GM11168 (cell line): ENCODE measurements around the gene IGF1.
"Not testable (repeated sequence)": the region's sequence is repeated elsewhere in the genome, so short reads cannot be mapped to it uniquely, and the experiment has no call there.

Experiments
- in situ Hi-C: fragments of 300-500 bp; cut with MboI; formaldehyde crosslinking; loops from one replicate; pipeline ENCODE4 v1.12.0; 2022; ENCODE audit warnings: low sequenced_read_pairs; ENCODE audit not compliant: unreplicated experiment

Gene IGF1

GRCh38 chr12:102465762-102466560 lies 14.4 kb downstream of the IGF1 start:
- in situ Hi-C loops, result no loop called here

- in situ Hi-C loops, result no loop called here
Measured at GRCh38 chr12:102463659-102464249, 16.6 kb downstream of the IGF1 start.

DNA sequence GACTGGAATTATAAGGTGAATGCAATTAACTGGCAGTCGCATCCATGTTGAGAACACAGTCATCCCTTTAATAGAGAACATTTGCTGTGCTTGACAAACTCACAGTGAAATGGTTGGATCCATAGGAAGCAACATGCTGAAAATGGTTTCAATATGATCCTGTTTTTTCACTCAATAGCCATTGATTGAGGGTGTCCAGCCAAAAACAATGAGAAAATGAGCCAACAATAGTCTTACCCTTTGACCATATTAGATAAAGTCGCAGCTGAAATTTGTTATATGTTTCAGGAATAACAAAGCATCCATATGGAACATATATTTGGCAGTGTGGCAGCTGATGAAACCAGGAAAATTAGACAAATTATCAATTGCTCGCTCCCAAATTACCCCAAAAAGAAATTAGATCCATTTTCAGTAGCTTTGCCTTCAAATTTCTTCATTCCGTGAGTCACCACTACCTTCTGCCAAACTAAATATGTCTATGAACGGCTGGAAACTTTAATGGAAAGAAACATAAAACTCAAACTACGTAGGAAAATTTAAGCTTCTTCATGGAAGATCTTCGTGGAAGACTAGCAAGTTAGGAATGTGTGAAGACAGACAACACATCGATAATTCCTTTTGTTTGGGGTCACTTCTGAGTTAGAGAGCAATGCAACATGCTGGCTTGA lies 17.4 kb downstream of the IGF1 start:
- in situ Hi-C loops, result no loop called here

DNA sequence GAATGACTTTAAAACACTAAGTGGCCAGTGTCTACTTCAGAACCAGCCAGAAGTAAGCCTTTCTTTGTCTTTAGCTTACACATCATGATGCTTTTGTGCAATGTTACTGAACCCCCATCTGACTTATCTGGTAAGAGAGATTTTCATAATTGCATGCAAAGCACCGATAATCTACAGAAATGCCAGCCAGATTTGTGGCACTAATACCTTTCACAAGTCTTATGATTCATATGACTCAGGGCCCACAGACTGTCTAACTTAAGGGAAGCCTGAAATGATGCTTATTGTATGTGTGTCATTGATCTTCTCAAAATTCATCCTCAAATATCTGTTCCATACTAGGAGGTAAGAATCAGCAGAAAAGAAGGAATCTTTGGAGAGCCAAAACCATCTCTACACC lies 18.0 kb downstream of the IGF1 start:
- in situ Hi-C loops, result no loop called here

GRCh38 chr12:102461501-102461900 lies 18.9 kb downstream of the IGF1 start:
- in situ Hi-C loops, result no loop called here

DNA sequence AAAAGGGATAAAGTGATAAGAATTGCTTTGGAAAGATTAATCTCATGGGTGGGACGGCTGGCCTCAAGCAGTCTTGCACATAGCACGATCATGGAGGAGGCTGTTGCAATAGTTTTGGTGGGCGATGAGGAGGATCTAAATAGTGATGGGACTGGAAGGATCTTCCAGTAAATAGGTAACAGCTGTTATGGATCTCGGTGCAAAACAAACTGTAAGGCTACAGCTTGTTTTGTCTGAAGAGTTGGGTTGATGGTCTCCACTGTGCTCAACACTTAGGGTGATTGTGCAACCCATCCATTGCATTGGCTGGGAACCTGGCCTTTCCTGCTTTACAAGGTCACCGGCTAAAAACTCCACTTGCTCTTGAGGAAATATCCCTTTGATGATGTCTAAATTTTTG lies 21.0 kb downstream of the IGF1 start:
- in situ Hi-C loops, result no loop called here

GRCh38 chr12:102454808-102455760 lies 25.3 kb downstream of the IGF1 start:
- in situ Hi-C loops, result no loop called here

- in situ Hi-C loops, result no loop called here
Measured at GRCh38 chr12:102454330-102454729, 26.0 kb downstream of the IGF1 start.

DNA sequence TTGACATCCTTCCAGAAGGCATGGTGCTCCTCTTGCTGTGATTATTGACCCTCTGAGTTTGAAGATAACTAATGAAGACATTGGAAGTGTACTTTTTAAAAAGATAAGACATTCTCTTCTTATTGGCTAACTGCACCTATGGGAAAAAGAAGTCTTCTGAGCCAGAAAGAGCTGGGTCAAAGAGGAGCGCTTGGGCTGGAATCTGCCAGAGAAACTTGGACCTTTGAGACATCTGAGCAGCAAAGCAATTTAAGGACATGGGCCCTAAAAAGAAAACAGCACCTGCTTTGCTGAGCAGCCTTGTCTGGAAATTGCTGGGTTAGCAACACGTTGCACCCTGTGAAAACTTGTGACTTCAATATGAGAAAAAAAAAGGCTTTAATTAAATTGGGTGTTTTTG lies 27.8 kb downstream of the IGF1 start:
- in situ Hi-C loops, result no loop called here

GRCh38 chr12:102449018-102449417 lies 31.3 kb downstream of the IGF1 start:
- in situ Hi-C loops, result not testable (repeated sequence)

- in situ Hi-C loops, result not testable (repeated sequence)
Measured at GRCh38 chr12:102447426-102447825, 32.9 kb downstream of the IGF1 start.

DNA sequence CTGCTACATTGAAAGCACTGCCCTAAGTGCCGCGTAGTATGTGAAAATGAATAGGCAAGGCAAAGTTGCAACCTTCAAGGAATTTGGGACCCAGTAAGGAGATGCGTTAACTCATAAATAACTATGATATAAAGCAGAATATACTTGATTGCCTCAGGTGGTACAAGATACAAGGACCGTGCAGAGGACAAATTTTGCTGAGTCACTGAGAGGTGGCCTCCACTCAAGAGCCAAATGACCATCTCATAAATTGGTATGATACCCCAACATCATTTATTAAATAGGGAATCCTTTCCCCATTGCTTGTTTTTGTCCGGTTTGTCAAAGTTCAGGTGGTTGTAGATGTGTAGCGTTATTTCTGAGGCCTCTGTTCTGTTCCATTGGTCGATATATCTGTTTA lies 35.7 kb downstream of the IGF1 start:
- in situ Hi-C loops, result no loop called here

DNA sequence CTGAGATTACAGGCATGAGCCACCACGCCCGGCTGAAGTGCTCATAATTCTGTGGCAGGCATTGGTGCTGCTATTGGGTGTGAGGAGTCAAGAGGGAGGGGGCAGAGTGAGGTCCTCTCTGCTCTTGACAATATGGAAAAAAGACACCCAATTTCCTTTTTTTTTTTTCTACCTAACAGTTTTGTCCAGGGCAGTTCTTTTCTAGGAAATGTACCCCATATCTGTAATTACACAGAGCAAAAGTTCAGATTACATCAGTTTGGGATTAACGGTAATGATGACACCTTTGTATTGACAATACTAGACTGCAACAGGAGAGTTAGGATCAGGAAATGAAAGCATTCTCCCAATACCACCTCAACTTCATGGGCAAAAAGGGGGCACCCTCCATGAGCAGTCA lies 36.3 kb downstream of the IGF1 start:
- in situ Hi-C loops, result no loop called here

DNA sequence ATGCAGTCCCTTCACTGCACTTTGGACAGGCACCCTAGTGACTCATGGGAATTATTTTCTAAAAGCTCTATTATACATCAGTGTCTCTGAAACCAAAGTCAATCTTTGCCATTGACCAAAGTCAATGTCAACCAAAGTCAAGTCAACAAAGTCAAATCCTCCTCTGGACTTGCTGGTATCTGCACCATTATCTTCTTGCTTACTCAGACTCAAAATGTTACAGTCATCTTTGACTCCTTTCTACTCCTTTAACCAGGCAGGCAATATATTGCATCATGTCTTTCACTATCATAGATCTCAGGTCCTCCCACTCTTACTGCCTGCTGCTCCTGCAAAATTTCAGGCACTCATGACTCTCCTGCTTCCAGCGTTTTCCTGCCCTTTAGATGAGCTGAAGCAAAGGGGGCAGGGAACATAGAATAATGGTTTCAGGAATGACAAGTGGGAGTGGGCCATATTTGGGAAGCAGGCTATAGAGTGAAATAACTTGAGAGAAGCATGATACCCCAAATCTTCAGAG lies 39.2 kb downstream of the IGF1 start:
- in situ Hi-C loops, result no loop called here

- in situ Hi-C loops, result no loop called here
Measured at GRCh38 chr12:102439426-102440405, 40.6 kb downstream of the IGF1 start.

DNA sequence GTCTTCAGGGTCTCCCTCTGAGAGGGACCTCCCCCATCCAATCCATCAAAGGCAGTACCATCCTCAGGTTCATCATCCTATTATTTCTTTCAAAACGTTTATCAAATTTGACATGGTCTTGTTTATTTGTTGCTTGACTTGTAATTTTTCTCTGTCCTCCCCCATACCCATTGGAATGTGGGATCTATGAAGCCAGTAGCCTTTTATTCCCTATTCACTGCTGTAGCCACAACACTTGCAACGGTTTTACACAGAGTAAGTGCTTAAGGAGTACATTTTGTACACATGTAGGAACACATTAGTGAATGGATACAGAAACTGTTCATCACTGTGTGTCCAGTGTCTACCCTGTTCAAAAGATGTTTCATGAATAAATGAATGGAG lies 41.5 kb downstream of the IGF1 start:
- in situ Hi-C loops, result no loop called here

DNA sequence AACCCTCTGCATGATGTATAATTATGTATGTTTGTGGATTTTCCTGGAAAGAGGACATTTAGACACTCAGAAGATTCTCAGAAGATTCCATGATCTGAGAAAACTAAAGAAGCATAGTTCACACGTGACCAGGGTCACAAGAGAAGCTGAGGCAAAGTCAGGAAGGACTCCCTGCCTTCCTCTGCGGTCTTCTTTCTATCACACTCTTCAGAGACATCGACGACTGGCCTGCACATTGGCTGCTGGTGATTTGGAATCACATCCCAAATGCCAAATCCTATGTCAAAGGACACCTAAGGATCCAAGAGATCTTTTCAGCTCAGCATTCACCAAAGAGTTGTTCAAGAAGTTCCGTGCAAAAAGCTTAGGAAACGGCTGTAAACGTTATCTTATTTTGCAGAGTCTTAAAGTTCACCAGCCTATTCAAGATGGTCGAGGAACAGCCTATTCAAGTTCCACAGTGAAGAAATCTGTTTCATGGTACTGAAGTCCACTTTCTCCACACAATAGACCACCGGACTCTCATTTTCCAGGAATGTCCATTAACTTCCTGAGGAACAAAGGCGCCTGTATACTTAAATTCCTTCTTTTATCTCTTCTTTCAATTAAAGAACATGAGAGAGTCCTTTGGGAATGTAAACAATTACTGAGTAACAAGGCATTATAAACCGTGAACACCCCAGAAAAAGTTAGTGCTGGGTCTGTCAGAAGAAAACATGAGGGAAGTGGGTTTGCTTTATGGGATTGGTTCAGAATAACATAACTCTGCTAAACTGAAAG lies 42.1 kb downstream of the IGF1 start:
- in situ Hi-C loops, result no loop called here

DNA sequence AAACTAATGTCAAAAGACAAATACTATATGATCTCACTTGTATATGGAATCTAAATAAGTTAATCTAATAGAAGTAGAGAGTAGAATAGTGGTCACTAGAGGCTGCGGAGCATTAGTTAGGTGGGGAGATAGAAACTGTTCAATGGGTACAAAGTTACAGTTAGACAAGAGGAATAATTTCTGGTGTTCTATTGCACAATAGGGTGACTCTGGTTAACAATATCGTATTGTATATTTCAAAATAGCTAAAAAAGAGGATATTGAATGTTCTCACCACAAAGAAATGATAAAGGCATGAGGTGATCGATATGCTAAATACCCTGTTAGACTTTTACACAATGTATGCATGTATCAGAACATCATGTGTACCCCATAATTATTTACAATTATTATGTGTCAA lies 42.9 kb downstream of the IGF1 start:
- in situ Hi-C loops, result no loop called here
